Ishikawa (cell line): ENCODE results near the gene TEN1.

ENCODE experiments used
- CEBPB ChIP-seq: IDR thresholded peaks from 2 replicates; pipeline ENCODE4 v1.6.1; 2012
- EP300 ChIP-seq: IDR thresholded peaks from 2 replicates; pipeline ENCODE4 v1.6.1; 2012; ENCODE audit warnings: borderline replicate concordance
- TAF1 ChIP-seq: IDR thresholded peaks from 2 replicates; pipeline ENCODE4 v1.6.1; 2012; ENCODE audit warnings: low read depth, mild to moderate bottlenecking
- YY1 ChIP-seq: IDR thresholded peaks from 2 replicates; pipeline ENCODE4 v1.6.1; 2012; ENCODE audit warnings: low read depth

DNA sequence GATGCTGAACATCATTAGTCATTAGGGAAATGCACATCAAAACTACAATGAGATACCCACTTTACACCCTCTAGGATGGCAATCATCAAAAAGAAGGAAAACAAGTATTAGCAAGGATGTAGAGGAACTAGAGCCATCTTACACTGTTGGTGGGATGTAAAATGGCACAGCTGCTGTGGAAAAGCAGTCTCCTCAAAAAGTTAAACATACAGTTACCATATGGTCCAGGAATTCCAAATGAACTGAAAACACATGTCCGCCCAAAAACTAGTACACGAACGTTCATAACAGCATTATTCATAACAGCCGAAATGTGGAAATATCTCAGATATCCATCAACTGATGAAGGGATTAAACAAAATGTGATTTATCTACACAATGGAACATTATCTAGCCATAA, 45.2 kb upstream of the TEN1 start:
- no peak for TF ChIP-seq EP300
- TF ChIP-seq CEBPB, result no peak
- no peak for TF ChIP-seq YY1
- TF ChIP-seq TAF1, result no peak
